ENCODE data around the gene PLK3. TPM values are rescaled to one million over a fixed set of nuclear protein-coding genes. Genes with fewer than 3 reads are reported as not detected.

Gene PLK3
- total and polyA plus RNA-seq, 10 of the 15 experiments (the other 5 are each of a cell fraction or from before 2014, with no cell fraction given): 1.5 to 23.2 (median 12.1) TPM

DNA sequence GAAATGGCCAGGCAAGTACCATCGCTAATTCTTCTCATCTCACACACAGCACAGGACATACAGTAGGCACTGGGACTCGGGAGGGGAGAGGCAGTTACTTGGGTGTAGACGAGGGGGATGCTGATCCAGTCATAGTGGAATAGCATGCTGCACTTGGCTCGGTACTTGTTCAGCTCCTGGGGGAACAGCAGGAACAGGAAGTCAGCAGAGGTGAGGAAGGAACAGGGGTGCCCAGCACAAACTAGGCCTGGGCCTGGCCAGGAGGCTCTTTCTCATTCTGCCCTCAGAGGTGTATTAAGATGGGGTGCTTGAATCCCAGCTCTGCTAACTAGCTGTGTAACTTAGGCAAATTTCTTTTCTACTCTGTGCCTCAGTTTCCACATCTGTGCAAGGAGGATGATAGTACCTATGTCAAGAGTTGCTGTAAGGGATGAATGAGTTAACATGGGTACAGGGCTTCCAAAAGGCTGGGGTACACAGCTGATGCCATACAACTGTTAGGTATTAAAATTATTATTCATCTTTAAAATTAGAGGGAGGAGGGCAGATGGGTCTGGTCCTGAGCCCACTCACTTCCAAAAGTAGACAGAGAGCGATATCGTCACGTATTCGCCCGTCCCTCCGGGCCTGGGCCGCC is 14.6 kb upstream of the PLK3 start:
- ChIA-PET RAD21 (ENCODE audit: unreplicated experiment) (interaction anchor here (1.2 to 2.8 kb wide), 3 partner anchors 10 to 226 kb away, joined by 4 to 11 read pairs (median 7); partner anchors contain the start of genes HECTD3, RNU5D-1, RPS8 and UROD), POLR2A (interaction anchor here (0.7 to 3.0 kb wide), 4 partner anchors 10 to 63 kb away, joined by 3 to 29 read pairs (median 4); partner anchors contain the start of gene RPS8), SMC1A (ENCODE audit: uncharacterized antibody, unreplicated experiment) (interaction anchor here (0.9 to 2.5 kb wide), 4 partner anchors 9 to 68 kb away, joined by 3 to 6 read pairs (median 5); partner anchors contain the start of gene RPS8), CTCF (interaction anchor here (0.6 to 5.2 kb wide), 18 partner anchors 10 to 707 kb away, joined by 3 to 40 read pairs (median 4); partner anchors contain the start of genes PLK3, RNU5D-1, RPS8 and UROD)
- intact Hi-C loops (cut with micrococcal nuclease; ENCODE audit: unreplicated experiment): no loop called here
- H4K20me1 ChIP-seq (ENCODE audit: control insufficient read depth, insufficient read depth): no peaks in the 10 kb centered on the region; the same call in 1 of the 2 replicates
- H3K9me3 ChIP-seq (replicated peaks; ENCODE audit: control insufficient read depth, insufficient read depth, low read length): no peaks in the 10 kb centered on the region
- H3K27me3 ChIP-seq (replicated peaks in 1 of 2; ENCODE audit: control insufficient read depth in 2 of 2, insufficient read depth in 2 of 2, low read length in 1 of 2): no peaks in the 10 kb centered on the region
- FAIRE-seq (no peak), ATAC-seq (no peak; the same call in 2 of the 3 replicates), DNase-seq (ENCODE audit: low read depth, low spot score) (no peak)
- H3K36me3 ChIP-seq (ENCODE audit: control insufficient read depth in 2 of 2, insufficient read depth in 2 of 2, low read length in 1 of 2): peaks cover 0 to 12% of the 10 kb centered on the region in 2 experiments; a peak in 2 of 4 replicates
- in situ Hi-C loops (cut with MboI): no loop called here
- WGBS (ENCODE audit: insufficient coverage, insufficient replicate concordance, low lambda C conversion rate, missing lambda C conversion rate): 21% methylated on average over 11 of the region's 11 CpGs
- no peak overlapping the region for H3K27ac ChIP-seq (ENCODE audit: control insufficient read depth, insufficient read depth)
- peak overlapping the region; percentile 95 for H2AFZ ChIP-seq (ENCODE audit: control insufficient read depth, low read depth, low read length)
- H3K4me1 ChIP-seq (ENCODE audit: control insufficient read depth, insufficient read depth, low read length): peaks cover 30% of the 10 kb centered on the region
- H3K4me2 ChIP-seq (ENCODE audit: control insufficient read depth, insufficient read depth): peak overlapping the region; percentile 90
- BruUV-seq (replicated peaks): no TSS peak
- peak overlapping the region; percentile 41; the same call in 1 of the 2 replicates for H3K9ac ChIP-seq (ENCODE audit: control insufficient read depth, insufficient read depth, low read length)
- H3K4me3 ChIP-seq: peak overlapping the region; percentile 46; the same call in 1 of the 2 replicates
- H3K79me2 ChIP-seq (ENCODE audit: control insufficient read depth, insufficient read depth, low read length): no peaks in the 10 kb centered on the region; the same call in 1 of the 2 replicates
- TF ChIP-seq CHD1 (IDR thresholded peaks at IDR 0.05; ENCODE audit: low read depth, low read length) (no peak), SIN3A (IDR thresholded peaks at IDR 0.05; ENCODE audit: low read depth, low read length) (no peak), CHD2 (IDR thresholded peaks at IDR 0.05; ENCODE audit: borderline replicate concordance, low read depth, low read length) (no peak), YY1 (IDR thresholded peaks at IDR 0.05; ENCODE audit: low read depth, low read length) (no peak), CHD4 (IDR thresholded peaks at IDR 0.05) (no peak), SMAD5 (IDR thresholded peaks at IDR 0.05; ENCODE audit: low read depth) (no peak), RFX5 (IDR thresholded peaks at IDR 0.05; ENCODE audit: low read depth, low read length) (no peak), NR2C2 (IDR thresholded peaks at IDR 0.05; ENCODE audit: borderline replicate concordance, control insufficient read depth, insufficient read length, low read depth) (no peak), FOXK2 (IDR thresholded peaks at IDR 0.05) (no peak), IRF3 (IDR thresholded peaks at IDR 0.05) (no peak)
- TF ChIP-seq, protein P1, sequence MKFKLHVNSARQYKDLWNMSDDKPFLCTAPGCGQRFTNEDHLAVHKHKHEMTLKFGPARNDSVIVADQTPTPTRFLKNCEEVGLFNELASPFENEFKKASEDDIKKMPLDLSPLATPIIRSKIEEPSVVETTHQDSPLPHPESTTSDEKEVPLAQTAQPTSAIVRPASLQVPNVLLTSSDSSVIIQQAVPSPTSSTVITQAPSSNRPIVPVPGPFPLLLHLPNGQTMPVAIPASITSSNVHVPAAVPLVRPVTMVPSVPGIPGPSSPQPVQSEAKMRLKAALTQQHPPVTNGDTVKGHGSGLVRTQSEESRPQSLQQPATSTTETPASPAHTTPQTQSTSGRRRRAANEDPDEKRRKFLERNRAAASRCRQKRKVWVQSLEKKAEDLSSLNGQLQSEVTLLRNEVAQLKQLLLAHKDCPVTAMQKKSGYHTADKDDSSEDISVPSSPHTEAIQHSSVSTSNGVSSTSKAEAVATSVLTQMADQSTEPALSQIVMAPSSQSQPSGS (IDR thresholded peaks at IDR 0.05; ENCODE audit: low read length): no peak
- TF ChIP-seq, protein P2, sequence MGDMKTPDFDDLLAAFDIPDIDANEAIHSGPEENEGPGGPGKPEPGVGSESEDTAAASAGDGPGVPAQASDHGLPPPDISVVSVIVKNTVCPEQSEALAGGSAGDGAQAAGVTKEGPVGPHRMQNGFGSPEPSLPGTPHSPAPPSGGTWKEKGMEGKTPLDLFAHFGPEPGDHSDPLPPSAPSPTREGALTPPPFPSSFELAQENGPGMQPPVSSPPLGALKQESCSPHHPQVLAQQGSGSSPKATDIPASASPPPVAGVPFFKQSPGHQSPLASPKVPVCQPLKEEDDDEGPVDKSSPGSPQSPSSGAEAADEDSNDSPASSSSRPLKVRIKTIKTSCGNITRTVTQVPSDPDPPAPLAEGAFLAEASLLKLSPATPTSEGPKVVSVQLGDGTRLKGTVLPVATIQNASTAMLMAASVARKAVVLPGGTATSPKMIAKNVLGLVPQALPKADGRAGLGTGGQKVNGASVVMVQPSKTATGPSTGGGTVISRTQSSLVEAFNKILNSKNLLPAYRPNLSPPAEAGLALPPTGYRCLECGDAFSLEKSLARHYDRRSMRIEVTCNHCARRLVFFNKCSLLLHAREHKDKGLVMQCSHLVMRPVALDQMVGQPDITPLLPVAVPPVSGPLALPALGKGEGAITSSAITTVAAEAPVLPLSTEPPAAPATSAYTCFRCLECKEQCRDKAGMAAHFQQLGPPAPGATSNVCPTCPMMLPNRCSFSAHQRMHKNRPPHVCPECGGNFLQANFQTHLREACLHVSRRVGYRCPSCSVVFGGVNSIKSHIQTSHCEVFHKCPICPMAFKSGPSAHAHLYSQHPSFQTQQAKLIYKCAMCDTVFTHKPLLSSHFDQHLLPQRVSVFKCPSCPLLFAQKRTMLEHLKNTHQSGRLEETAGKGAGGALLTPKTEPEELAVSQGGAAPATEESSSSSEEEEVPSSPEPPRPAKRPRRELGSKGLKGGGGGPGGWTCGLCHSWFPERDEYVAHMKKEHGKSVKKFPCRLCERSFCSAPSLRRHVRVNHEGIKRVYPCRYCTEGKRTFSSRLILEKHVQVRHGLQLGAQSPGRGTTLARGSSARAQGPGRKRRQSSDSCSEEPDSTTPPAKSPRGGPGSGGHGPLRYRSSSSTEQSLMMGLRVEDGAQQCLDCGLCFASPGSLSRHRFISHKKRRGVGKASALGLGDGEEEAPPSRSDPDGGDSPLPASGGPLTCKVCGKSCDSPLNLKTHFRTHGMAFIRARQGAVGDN (IDR thresholded peaks at IDR 0.05): no peak

All from GM12878 (cell line).